ENCODE results near the gene TBX18.

- no peak for TF ChIP-seq CTCF (IDR thresholded peaks at IDR 0.05)
- no peak for TF ChIP-seq POLR2A (IDR thresholded peaks at IDR 0.05)
Measured at GRCh38 chr6:84796343-84796742, 31.9 kb upstream of the TBX18 start.
